Stimulated activated CD4-positive, alpha-beta T cell treated with anti-CD3 and anti-CD28 coated beads, Interleukin-4, amount 100 ng/mL, for 1 hour (primary cell): ENCODE data around the gene NUP88.

Source experiments
- DNase-seq: peaks from one replicate; pipeline ENCODE4 v3.0.0-alpha.2; 2020

Gene NUP88

DNA sequence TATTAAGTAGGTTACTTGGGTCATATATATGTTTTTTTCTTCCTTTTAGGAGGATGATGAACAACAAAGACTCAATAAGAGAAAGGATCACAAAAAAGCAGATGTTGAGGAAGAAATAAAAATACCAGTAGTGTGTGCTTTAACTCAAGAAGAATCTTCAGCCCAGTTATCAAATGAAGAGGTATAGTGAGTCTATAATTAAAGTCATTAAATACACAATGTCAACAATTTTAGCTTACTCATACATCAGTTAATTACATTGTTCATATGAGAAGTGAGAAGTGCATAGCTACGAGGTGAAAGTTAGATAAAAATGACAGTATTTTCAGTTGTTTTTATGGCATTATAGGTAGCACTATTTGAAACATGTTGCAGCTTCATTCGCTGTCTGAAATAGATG, 65.2 kb downstream of the NUP88 start:
- DNase-seq, result no peak

DNA sequence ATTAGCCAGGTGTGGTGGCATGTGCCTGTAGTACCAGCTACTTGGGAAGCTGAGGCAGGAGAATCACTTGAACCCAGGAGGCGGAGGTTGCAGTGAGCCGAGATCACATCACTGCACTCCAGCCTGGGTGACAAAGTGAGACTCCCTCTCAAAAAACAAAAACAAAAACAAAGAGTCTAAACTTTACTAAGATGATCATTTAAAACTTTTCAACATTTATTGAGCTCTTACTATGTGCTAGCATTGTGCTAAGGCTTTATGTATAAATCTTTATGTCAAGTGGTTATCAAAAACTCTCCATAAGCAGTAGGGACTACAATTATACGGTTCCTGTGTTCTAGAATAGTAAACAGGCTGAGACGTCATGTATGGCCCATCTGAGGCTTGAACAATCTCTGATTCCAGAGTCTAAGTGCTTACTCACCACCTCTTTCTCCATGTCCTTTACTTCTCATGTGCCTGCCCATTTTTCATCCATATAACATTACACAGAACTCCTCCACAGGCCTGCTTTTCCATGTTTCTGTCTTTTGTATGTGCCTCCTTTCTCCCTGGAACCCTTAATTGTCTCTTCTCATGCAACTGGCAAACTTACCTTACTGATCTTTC, 66.7 kb downstream of the NUP88 start:
- DNase-seq, result no peak

DNA sequence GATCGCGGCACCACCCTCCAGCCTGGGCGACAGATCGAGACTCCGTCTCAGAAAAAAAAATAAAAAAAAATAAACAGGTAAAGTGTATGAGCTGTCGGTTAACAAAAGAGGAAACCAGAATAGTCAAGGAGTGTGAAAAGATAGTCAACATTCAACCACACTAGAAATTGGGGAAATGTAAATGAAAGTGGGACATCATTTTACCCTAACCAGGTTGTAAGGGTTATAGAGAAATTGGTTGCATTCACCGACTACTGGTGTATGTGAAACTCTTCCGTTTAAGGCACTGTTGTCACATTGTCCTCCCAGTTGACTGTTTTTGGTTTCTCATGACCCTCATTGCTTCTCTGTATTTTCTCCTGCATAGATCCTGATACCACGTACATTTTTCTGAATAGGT, 74.5 kb downstream of the NUP88 start:
- DNase-seq, result no peak
